GM23338 (cell line): ENCODE results near the gene AMPD3. TPM values are rescaled to one million over a fixed set of nuclear protein-coding genes. Genes with fewer than 3 reads are reported as not detected.

Experiments
- ATAC-seq: fragments of 200-7000 bp; cut with Tn5 transposase; 3 replicates; pipeline ENCODE4 v1.9.1; 2020
- DNase-seq: peaks from one replicate; pipeline ENCODE4 v3.0.0-alpha.2; 2015; ENCODE audit warnings: low spot score
- H2AFZ ChIP-seq: fragments of 200-600 bp; sonication (generic); 2 replicates; pipeline ENCODE4 v1.8.0; 2016; ENCODE audit warnings: antibody characterized with exemption, mild to moderate bottlenecking, moderate library complexity
- H3F3A ChIP-seq: fragments of 200-600 bp; sonication (generic); replicated peaks from 2 replicates; pipeline ENCODE4 v1.8.0; 2017; ENCODE audit warnings: antibody characterized with exemption, mixed run types, low read depth
- H3K27ac ChIP-seq: fragments of 200-600 bp; sonication (generic); 2 replicates; pipeline ENCODE4 v1.6.1; 2016; ENCODE audit warnings: low read depth
- H3K27me3 ChIP-seq: fragments of 200-600 bp; sonication (generic); 2 replicates; pipeline ENCODE4 v1.8.0; 2016; ENCODE audit warnings: mild to moderate bottlenecking, mixed run types, moderate library complexity; ENCODE audit not compliant: insufficient read depth
- H3K36me3 ChIP-seq: fragments of 200-600 bp; sonication (generic); 2 replicates; pipeline ENCODE4 v1.8.0; 2016; ENCODE audit warnings: mild to moderate bottlenecking; ENCODE audit not compliant: insufficient read depth
- H3K4me1 ChIP-seq: fragments of 200-600 bp; sonication (generic); 2 replicates; pipeline ENCODE4 v1.8.0; 2016; ENCODE audit warnings: mild to moderate bottlenecking, moderate library complexity; ENCODE audit not compliant: insufficient read depth
- H3K4me2 ChIP-seq: fragments of 200-600 bp; sonication (generic); 2 replicates; pipeline ENCODE4 v1.7.1; 2017; ENCODE audit warnings: mixed run types
- H3K4me3 ChIP-seq: fragments of 200-600 bp; sonication (generic); 2 replicates; pipeline ENCODE4 v1.6.1; 2016; ENCODE audit warnings: mixed run types
- H3K79me2 ChIP-seq: fragments of 200-600 bp; sonication (generic); replicated peaks from 2 replicates; pipeline ENCODE4 v1.8.0; 2017; ENCODE audit warnings: mild to moderate bottlenecking; ENCODE audit not compliant: insufficient read depth
- H3K9me2 ChIP-seq: fragments of 200-600 bp; sonication (generic); 2 replicates; pipeline ENCODE4 v1.8.0; 2017; ENCODE audit not compliant: insufficient read depth
- H4K20me1 ChIP-seq: fragments of 200-600 bp; sonication (generic); replicated peaks from 2 replicates; pipeline ENCODE4 v1.8.0; 2017; ENCODE audit warnings: mild to moderate bottlenecking; ENCODE audit not compliant: insufficient read depth
- H3K27ac Mint-ChIP-seq: 2 replicates; pipeline ENCODE4 v1.8.0; 2020; ENCODE audit warnings: inconsistent platforms, mild to moderate bottlenecking, moderate library complexity, mixed read lengths
- H3K27me3 Mint-ChIP-seq: 3 replicates; pipeline ENCODE4 v1.8.0; 2022; ENCODE audit warnings: low read depth, mild to moderate bottlenecking, moderate library complexity, mixed read lengths, inconsistent platforms; ENCODE audit not compliant: insufficient read depth, poor library complexity
- H3K36me3 Mint-ChIP-seq: 3 replicates; pipeline ENCODE4 v1.8.0; 2021; ENCODE audit warnings: low read depth, mild to moderate bottlenecking, inconsistent platforms, moderate library complexity, mixed read lengths
- H3K4me1 Mint-ChIP-seq: 3 replicates; pipeline ENCODE4 v1.8.0; 2020; ENCODE audit warnings: mild to moderate bottlenecking, inconsistent platforms, mixed read lengths
- H3K4me3 Mint-ChIP-seq: 3 replicates; pipeline ENCODE4 v1.8.0; 2021; ENCODE audit warnings: moderate library complexity, mild to moderate bottlenecking, inconsistent platforms, mixed read lengths
- H3K9me3 Mint-ChIP-seq: 3 replicates; pipeline ENCODE4 v1.8.0; 2020; ENCODE audit warnings: moderate library complexity, mild to moderate bottlenecking, inconsistent platforms, mixed read lengths
- CREB1 ChIP-seq: fragments of 250-450 bp; sonication (Bioruptor Pico); IDR thresholded peaks from 2 replicates; pipeline ENCODE4 v1.5.0; 2020; ENCODE audit warnings: low read depth, mild to moderate bottlenecking, moderate library complexity
- ETS1 ChIP-seq: IDR thresholded peaks from 2 replicates; pipeline ENCODE4 v1.6.1; 2016; ENCODE audit warnings: antibody characterized with exemption
- EZH2 ChIP-seq: fragments of 200-600 bp; sonication (generic); IDR thresholded peaks from one replicate; pipeline ENCODE4 v1.8.0; 2017; ENCODE audit warnings: antibody characterized with exemption, mild to moderate bottlenecking, low read depth; ENCODE audit not compliant: unreplicated experiment
- EZH2phosphoT487 ChIP-seq: fragments of 200-600 bp; sonication (generic); IDR thresholded peaks from one replicate; pipeline ENCODE4 v1.8.1; 2018; ENCODE audit warnings: antibody characterized with exemption; ENCODE audit not compliant: unreplicated experiment
- POLR2AphosphoS5 ChIP-seq: IDR thresholded peaks from 2 replicates; pipeline ENCODE4 v1.6.1; 2016; ENCODE audit warnings: antibody characterized with exemption, low read depth
- STAT1 ChIP-seq: IDR thresholded peaks from one replicate; pipeline ENCODE4 v1.6.1; 2016; ENCODE audit warnings: antibody characterized with exemption; ENCODE audit not compliant: unreplicated experiment
- ZNF331 ChIP-seq: fragments of 250-450 bp; sonication (Bioruptor Pico); IDR thresholded peaks from 2 replicates; pipeline ENCODE4 v1.5.0; 2020; ENCODE audit warnings: low read depth, mild to moderate bottlenecking, moderate library complexity
- polyA plus RNA-seq: library from polyadenylated mRNA; unstranded; fragments of >200 nt; fragmentation: Nextera tagmentation; extraction: Ambion mirVana; gene quantifications from 2 replicates; pipeline ENCODE4 v1.2.1, GENCODE V29; 2016
- total RNA-seq: library from RNA; depleted of rRNA; stranded (reverse); fragments of >200 nt; shearing (Covaris generic); gene quantifications from 2 replicates; pipeline ENCODE4 v1.2.3, GENCODE V29; 2014
- TF ChIP-seq, protein P1 (sequence below), 2 experiments: fragments of 200-600 bp in 1 of 2; sonication (generic) in 1 of 2; conservative IDR thresholded peaks; 2 replicates each; pipeline versions ENCODE4 v1.5.1 to v1.6.1; 2016 to 2017; ENCODE audit warnings: antibody characterized with exemption in 2 of 2, low read depth in 2 of 2, mild to moderate bottlenecking in 2 of 2, moderate library complexity in 1 of 2
- TF ChIP-seq, protein P2 (sequence below): IDR thresholded peaks from one replicate; pipeline ENCODE4 v1.6.1; 2018; ENCODE audit warnings: antibody characterized with exemption; ENCODE audit not compliant: unreplicated experiment

The AMPD3 gene
- total and polyA plus RNA-seq, 2 experiments from 2014 or later: 1.6 to 2.1 TPM

DNA sequence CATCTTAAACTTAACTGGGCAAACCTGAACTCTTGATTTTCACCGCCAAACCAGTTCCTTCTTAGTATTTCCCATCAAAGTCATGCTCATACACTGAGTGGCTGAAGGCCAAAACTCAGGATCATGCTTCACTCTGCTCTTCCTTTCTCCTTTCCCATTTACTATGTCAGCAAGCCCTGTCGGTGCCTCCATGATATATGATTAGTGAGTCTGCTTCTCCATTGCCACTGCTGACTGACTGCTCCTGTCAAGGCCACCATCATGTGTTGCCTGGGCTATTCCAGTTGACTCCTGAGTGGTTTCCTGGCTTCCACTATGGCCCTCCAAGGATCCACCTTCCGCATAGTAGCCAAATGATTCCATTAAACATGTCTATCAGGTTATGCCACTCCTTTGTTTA lies 42.8 kb upstream of the AMPD3 start:
- Mint-ChIP-seq H3K9me3 (no peaks in the 10 kb centered on the region), H3K36me3 (peaks cover 3% of the 10 kb centered on the region; the same call in 1 of the 3 replicates)

DNA sequence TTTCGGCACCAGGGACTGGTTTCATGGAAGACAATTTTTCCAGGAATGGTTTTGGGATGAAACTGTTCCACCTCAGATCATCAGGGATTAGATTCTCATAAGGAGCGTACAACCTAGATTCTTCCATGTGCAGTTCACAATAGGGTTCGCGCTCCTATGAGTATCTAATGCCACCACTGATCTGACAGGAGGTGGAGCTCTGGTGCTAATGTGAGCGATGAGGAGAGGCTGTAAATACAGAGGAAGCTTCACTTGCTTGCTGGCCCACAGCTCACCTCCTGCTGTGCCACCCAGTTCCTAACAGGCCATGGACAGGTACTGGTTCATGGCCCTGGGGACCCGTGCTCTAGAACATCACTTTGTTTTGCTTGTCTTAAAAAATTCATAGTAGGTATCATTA lies 41.8 kb upstream of the AMPD3 start:
- 0 out of 2 replicates have a peak, but pooled peaks cover 16% of the 10 kb centered on the region for H3K9me2 ChIP-seq
- no peaks in the 10 kb centered on the region for H3K79me2 ChIP-seq
- peaks cover 4% of the 10 kb centered on the region for H3K27me3 Mint-ChIP-seq
- no peak for DNase-seq
- ATAC-seq: no peak
- no peak overlapping the region for H3K4me3 Mint-ChIP-seq
- no peak overlapping the region for H2AFZ ChIP-seq
- H3K4me2 ChIP-seq: no peak overlapping the region
- H3F3A ChIP-seq: no peaks in the 10 kb centered on the region
- H3K9me3 Mint-ChIP-seq: no peaks in the 10 kb centered on the region
- peaks cover 2% of the 10 kb centered on the region; the same call in 2 of the 3 replicates for H3K4me1 Mint-ChIP-seq
- no peaks in the 10 kb centered on the region; the same call in 1 of the 2 replicates for H3K4me1 ChIP-seq
- no peak for TF ChIP-seq EZH2phosphoT487
- TF ChIP-seq, protein P1, sequence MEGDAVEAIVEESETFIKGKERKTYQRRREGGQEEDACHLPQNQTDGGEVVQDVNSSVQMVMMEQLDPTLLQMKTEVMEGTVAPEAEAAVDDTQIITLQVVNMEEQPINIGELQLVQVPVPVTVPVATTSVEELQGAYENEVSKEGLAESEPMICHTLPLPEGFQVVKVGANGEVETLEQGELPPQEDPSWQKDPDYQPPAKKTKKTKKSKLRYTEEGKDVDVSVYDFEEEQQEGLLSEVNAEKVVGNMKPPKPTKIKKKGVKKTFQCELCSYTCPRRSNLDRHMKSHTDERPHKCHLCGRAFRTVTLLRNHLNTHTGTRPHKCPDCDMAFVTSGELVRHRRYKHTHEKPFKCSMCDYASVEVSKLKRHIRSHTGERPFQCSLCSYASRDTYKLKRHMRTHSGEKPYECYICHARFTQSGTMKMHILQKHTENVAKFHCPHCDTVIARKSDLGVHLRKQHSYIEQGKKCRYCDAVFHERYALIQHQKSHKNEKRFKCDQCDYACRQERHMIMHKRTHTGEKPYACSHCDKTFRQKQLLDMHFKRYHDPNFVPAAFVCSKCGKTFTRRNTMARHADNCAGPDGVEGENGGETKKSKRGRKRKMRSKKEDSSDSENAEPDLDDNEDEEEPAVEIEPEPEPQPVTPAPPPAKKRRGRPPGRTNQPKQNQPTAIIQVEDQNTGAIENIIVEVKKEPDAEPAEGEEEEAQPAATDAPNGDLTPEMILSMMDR (conservative IDR thresholded peaks at IDR 0.05; ENCODE audit: low read depth in 2 of 2): peak; percentile 9 to 54; a peak in 2 of 4 replicates
- TF ChIP-seq POLR2AphosphoS5: no peak
- no peak for TF ChIP-seq ZNF331
- TF ChIP-seq EZH2: no peak
- TF ChIP-seq, protein P2, sequence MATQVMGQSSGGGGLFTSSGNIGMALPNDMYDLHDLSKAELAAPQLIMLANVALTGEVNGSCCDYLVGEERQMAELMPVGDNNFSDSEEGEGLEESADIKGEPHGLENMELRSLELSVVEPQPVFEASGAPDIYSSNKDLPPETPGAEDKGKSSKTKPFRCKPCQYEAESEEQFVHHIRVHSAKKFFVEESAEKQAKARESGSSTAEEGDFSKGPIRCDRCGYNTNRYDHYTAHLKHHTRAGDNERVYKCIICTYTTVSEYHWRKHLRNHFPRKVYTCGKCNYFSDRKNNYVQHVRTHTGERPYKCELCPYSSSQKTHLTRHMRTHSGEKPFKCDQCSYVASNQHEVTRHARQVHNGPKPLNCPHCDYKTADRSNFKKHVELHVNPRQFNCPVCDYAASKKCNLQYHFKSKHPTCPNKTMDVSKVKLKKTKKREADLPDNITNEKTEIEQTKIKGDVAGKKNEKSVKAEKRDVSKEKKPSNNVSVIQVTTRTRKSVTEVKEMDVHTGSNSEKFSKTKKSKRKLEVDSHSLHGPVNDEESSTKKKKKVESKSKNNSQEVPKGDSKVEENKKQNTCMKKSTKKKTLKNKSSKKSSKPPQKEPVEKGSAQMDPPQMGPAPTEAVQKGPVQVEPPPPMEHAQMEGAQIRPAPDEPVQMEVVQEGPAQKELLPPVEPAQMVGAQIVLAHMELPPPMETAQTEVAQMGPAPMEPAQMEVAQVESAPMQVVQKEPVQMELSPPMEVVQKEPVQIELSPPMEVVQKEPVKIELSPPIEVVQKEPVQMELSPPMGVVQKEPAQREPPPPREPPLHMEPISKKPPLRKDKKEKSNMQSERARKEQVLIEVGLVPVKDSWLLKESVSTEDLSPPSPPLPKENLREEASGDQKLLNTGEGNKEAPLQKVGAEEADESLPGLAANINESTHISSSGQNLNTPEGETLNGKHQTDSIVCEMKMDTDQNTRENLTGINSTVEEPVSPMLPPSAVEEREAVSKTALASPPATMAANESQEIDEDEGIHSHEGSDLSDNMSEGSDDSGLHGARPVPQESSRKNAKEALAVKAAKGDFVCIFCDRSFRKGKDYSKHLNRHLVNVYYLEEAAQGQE: no peak
- peaks cover 3% of the 10 kb centered on the region; the same call in 1 of the 3 replicates for H3K36me3 Mint-ChIP-seq
- no peaks in the 10 kb centered on the region for H3K36me3 ChIP-seq
- no peaks in the 10 kb centered on the region for H3K27me3 ChIP-seq
- H3K27ac Mint-ChIP-seq: no peak overlapping the region
- no peaks in the 10 kb centered on the region for H4K20me1 ChIP-seq
- H3K27ac ChIP-seq: no peak overlapping the region
- H3K4me3 ChIP-seq: no peak overlapping the region

More for the DNA sequence above, 42.8 kb upstream of the AMPD3 start:
- H3K27me3 ChIP-seq: no peaks in the 10 kb centered on the region
- H3K4me3 Mint-ChIP-seq: no peak overlapping the region
- no peak overlapping the region for H3K4me2 ChIP-seq
- no peaks in the 10 kb centered on the region for H3F3A ChIP-seq
- H2AFZ ChIP-seq: no peak overlapping the region
- no peak for ATAC-seq
- 0 out of 2 replicates have a peak, but pooled peaks cover 16% of the 10 kb centered on the region for H3K9me2 ChIP-seq
- H3K27me3 Mint-ChIP-seq: peaks cover 4% of the 10 kb centered on the region
- no peak overlapping the region for H3K27ac ChIP-seq
- TF ChIP-seq STAT1 (no peak), ETS1 (no peak), ZNF331 (no peak), CREB1 (CRISPR knock-in tag) (no peak), EZH2 (no peak), EZH2phosphoT487 (no peak)
- TF ChIP-seq, protein P2: no peak
- no peak overlapping the region for H3K4me3 ChIP-seq
- H3K27ac Mint-ChIP-seq: no peak overlapping the region
- no peak for DNase-seq
- H3K79me2 ChIP-seq: no peaks in the 10 kb centered on the region
- no peaks in the 10 kb centered on the region; the same call in 1 of the 2 replicates for H3K4me1 ChIP-seq
- no peaks in the 10 kb centered on the region for H4K20me1 ChIP-seq
- no peaks in the 10 kb centered on the region for H3K36me3 ChIP-seq
- peaks cover 2% of the 10 kb centered on the region; the same call in 2 of the 3 replicates for H3K4me1 Mint-ChIP-seq
